HEK293 (cell line): Measurements from ENCODE around the gene UBL7.

Experiments used
- CTCF ChIA-PET: fragments of 350-600 bp; formaldehyde crosslinking; extraction: SDS; loops from one replicate; lab custom pipeline; 2021; ENCODE audit warnings: antibody characterized with exemption; lab: Yijun Ruan, JAX
- POLR2A ChIA-PET: fragments of 300-600 bp; formaldehyde crosslinking; extraction: SDS; loops from one replicate; lab custom pipeline; 2020; ENCODE audit warnings: antibody characterized with exemption, inconsistent platforms; lab: Yijun Ruan, JAX
- H3K27ac ChIP-seq: fragments of 200-500 bp; sonication (Bioruptor generic); 2 replicates; pipeline ENCODE4 v1.5.1; 2014; ENCODE audit warnings: low read depth, low read length, control low read depth, inconsistent platforms; ENCODE audit errors: extremely low read depth
- H3K36me3 ChIP-seq, 2 experiments: fragments of 200-500 bp in 1 of 2; sonication (Bioruptor generic) in 1 of 2; 1 replicate in 1 of 2; 2 replicates in 1 of 2; pipeline ENCODE4 v1.5.1; 2014 to 2017; ENCODE audit warnings: inconsistent platforms in 2 of 2, low read length in 2 of 2; ENCODE audit not compliant: control insufficient read depth in 2 of 2, insufficient read depth in 1 of 2
- H3K4me1 ChIP-seq: fragments of 200-500 bp; sonication (Bioruptor generic); 2 replicates; pipeline ENCODE4 v1.5.1; 2014; ENCODE audit warnings: mild to moderate bottlenecking, low read length, inconsistent platforms; ENCODE audit not compliant: control insufficient read depth, insufficient read depth
- H3K4me3 ChIP-seq: 2 replicates; pipeline ENCODE4 v1.5.1; 2011; ENCODE audit warnings: low read depth, mild to moderate bottlenecking, control low read depth, low read length, moderate library complexity
- H3K9me3 ChIP-seq: fragments of 200-500 bp; sonication (Bioruptor generic); 2 replicates; pipeline ENCODE4 v1.5.1; 2014; ENCODE audit warnings: low read depth, low read length, inconsistent platforms; ENCODE audit not compliant: control insufficient read depth, insufficient read depth
- BCL11B ChIP-seq: fragments of 450-650 bp; formaldehyde crosslinking; IDR thresholded peaks from 2 replicates; pipeline ENCODE4 v1.5.1; 2016; ENCODE audit warnings: low read depth, missing biosample characterization, missing genetic modification characterization
- EGR2 ChIP-seq: fragments of 450-650 bp; formaldehyde crosslinking; IDR thresholded peaks from 2 replicates; pipeline ENCODE4 v1.5.1; 2016; ENCODE audit warnings: low read depth, missing biosample characterization, missing genetic modification characterization
- KLF16 ChIP-seq: fragments of 450-650 bp; formaldehyde crosslinking; IDR thresholded peaks from 2 replicates; pipeline ENCODE4 v1.5.1; 2017; ENCODE audit warnings: missing biosample characterization, missing genetic modification characterization
- KLF17 ChIP-seq: fragments of 450-650 bp; formaldehyde crosslinking; IDR thresholded peaks from 2 replicates; pipeline ENCODE4 v1.5.1; 2016; ENCODE audit warnings: missing biosample characterization, missing genetic modification characterization
- OVOL3 ChIP-seq: fragments of 450-650 bp; formaldehyde crosslinking; IDR thresholded peaks from 2 replicates; pipeline ENCODE4 v1.5.1; 2016; ENCODE audit warnings: missing biosample characterization, missing genetic modification characterization
- PRDM2 ChIP-seq: fragments of 450-650 bp; formaldehyde crosslinking; IDR thresholded peaks from 2 replicates; pipeline ENCODE4 v1.5.1; 2016; ENCODE audit warnings: missing biosample characterization, missing genetic modification characterization, borderline replicate concordance
- PRDM6 ChIP-seq: fragments of 450-650 bp; formaldehyde crosslinking; IDR thresholded peaks from 2 replicates; pipeline ENCODE4 v1.5.1; 2017; ENCODE audit warnings: missing biosample characterization, missing genetic modification characterization
- SETDB1 ChIP-seq: IDR thresholded peaks from one replicate; pipeline ENCODE4 v1.6.1; 2017; ENCODE audit warnings: mild to moderate bottlenecking, low read length, moderate library complexity, mixed read lengths; ENCODE audit not compliant: insufficient read length
- SP3 ChIP-seq: fragments of 450-650 bp; formaldehyde crosslinking; IDR thresholded peaks from 2 replicates; pipeline ENCODE4 v1.5.1; 2016; ENCODE audit warnings: missing biosample characterization, missing genetic modification characterization
- ZBTB1 ChIP-seq: fragments of 450-650 bp; formaldehyde crosslinking; IDR thresholded peaks from 2 replicates; pipeline ENCODE4 v1.5.1; 2016; ENCODE audit warnings: missing biosample characterization, missing genetic modification characterization
- ZFP3 ChIP-seq: fragments of 450-650 bp; formaldehyde crosslinking; IDR thresholded peaks from 2 replicates; pipeline ENCODE4 v1.5.1; 2016; ENCODE audit warnings: low read depth, missing biosample characterization, missing genetic modification characterization
- ZNF121 ChIP-seq: fragments of 450-650 bp; formaldehyde crosslinking; IDR thresholded peaks from 2 replicates; pipeline ENCODE4 v1.5.1; 2016; ENCODE audit warnings: missing biosample characterization, missing genetic modification characterization
- ZNF214 ChIP-seq: fragments of 450-650 bp; formaldehyde crosslinking; IDR thresholded peaks from 2 replicates; pipeline ENCODE4 v1.5.1; 2017; ENCODE audit warnings: missing biosample characterization, mild to moderate bottlenecking, missing genetic modification characterization, borderline replicate concordance
- ZNF341 ChIP-seq: fragments of 450-650 bp; formaldehyde crosslinking; IDR thresholded peaks from 2 replicates; pipeline ENCODE4; 2016; ENCODE audit warnings: low read depth, missing biosample characterization, missing genetic modification characterization
- ZNF391 ChIP-seq: fragments of 450-650 bp; formaldehyde crosslinking; IDR thresholded peaks from 2 replicates; pipeline ENCODE4 v1.5.1; 2016; ENCODE audit warnings: low read depth, missing biosample characterization, missing genetic modification characterization, borderline replicate concordance
- ZNF513 ChIP-seq: fragments of 450-650 bp; IDR thresholded peaks from 2 replicates; pipeline ENCODE4 v1.5.1; 2018; ENCODE audit warnings: missing biosample characterization, missing genetic modification characterization
- ZNF544 ChIP-seq: fragments of 450-650 bp; formaldehyde crosslinking; IDR thresholded peaks from 2 replicates; pipeline ENCODE4 v1.5.0; 2017; ENCODE audit warnings: missing biosample characterization, missing genetic modification characterization
- ZNF549 ChIP-seq: fragments of 450-650 bp; IDR thresholded peaks from 2 replicates; pipeline ENCODE4 v1.5.1; 2018; ENCODE audit warnings: missing biosample characterization, missing genetic modification characterization, mild to moderate bottlenecking, inconsistent platforms, moderate library complexity
- ZNF654 ChIP-seq: fragments of 450-650 bp; formaldehyde crosslinking; IDR thresholded peaks from 2 replicates; pipeline ENCODE4 v1.5.1; 2016; ENCODE audit warnings: low read depth, missing biosample characterization, missing genetic modification characterization
- ZNF660 ChIP-seq: fragments of 450-650 bp; IDR thresholded peaks from 2 replicates; pipeline ENCODE4 v1.5.1; 2018; ENCODE audit warnings: missing biosample characterization, mild to moderate bottlenecking, missing genetic modification characterization
- ZNF791 ChIP-seq: fragments of 450-650 bp; formaldehyde crosslinking; IDR thresholded peaks from 2 replicates; pipeline ENCODE4 v1.5.1; 2016; ENCODE audit warnings: missing biosample characterization, missing genetic modification characterization
- ZNF792 ChIP-seq: fragments of 450-650 bp; formaldehyde crosslinking; IDR thresholded peaks from 2 replicates; pipeline ENCODE4 v1.5.1; 2016; ENCODE audit warnings: missing biosample characterization, missing genetic modification characterization
- ZXDB ChIP-seq: fragments of 450-650 bp; formaldehyde crosslinking; IDR thresholded peaks from 2 replicates; pipeline ENCODE4 v1.5.1; 2016; ENCODE audit warnings: missing biosample characterization, missing genetic modification characterization

Gene UBL7

DNA sequence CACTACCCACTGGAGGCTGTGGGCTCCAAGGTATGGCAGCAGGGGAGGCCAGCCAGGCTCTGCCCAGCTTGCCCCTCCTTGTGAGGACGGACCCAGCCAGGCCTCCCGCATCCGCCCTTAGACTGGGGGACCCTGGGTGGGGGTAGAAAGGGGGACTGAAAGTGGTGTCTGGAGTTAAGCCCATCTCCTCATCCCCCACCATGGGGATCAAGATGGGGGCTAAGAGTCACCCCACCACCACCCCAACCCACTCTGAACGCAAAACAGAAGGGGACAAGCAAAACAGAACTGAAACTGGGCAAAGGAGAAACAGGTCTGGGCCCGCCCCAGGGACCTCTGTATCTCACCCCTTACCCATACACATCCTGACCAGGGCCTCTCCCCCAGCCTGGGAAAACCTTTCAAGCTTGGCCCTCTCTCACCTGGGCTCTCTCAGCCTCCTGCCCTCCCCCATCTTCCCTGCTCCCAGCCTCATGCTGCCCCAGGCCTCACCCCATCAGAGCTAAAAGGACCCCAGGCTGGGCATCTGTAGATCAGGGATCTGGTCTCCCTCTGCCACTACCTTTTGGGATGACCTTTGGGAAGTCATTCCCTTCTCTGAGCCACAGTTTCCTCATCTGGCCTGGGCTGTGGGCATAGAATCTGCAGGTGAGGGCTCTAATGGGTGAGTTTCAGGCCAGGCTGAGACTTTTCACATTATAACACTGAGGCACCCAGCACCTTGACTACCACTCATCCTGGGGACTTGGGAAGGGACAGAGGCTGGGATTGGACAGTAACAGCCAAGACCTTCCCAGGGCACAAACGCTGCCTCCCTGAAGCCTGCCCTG, 63.5 kb downstream of the UBL7 start:
- no peaks in the 10 kb centered on the region for H3K4me1 ChIP-seq
- TF ChIP-seq KLF17 (tag by site-specific recombination): 0 out of 2 replicates have a peak, but pooled peaks have one; percentile 7
- no peak for TF ChIP-seq ZNF549
- no peak for TF ChIP-seq ZNF513 (tag by site-specific recombination)
- no peak for TF ChIP-seq ZBTB1
- TF ChIP-seq ZNF391 (tag by site-specific recombination): no peak
- TF ChIP-seq BCL11B (tag by site-specific recombination): no peak
- TF ChIP-seq EGR2 (tag by site-specific recombination): 0 out of 2 replicates have a peak, but pooled peaks have one; percentile 12
- no peak for TF ChIP-seq ZNF791 (tag by site-specific recombination)
- no peak for TF ChIP-seq SETDB1
- no peak overlapping the region for H3K4me3 ChIP-seq
- no peaks in the 10 kb centered on the region for H3K36me3 ChIP-seq
- H3K9me3 ChIP-seq: no peaks in the 10 kb centered on the region
- POLR2A ChIA-PET: interaction anchor here (1.1 kb wide), 1 partner anchor 9 kb away, joined by 3 read pairs; no protein-coding TSS in a partner anchor
- H3K27ac ChIP-seq: no peak overlapping the region
- CTCF ChIA-PET: interaction anchor here (0.6 to 3.1 kb wide), 6 partner anchors 13 to 1017 kb away, joined by 3 to 14 read pairs (median 4); no protein-coding TSS in a partner anchor

- H3K9me3 ChIP-seq: no peaks in the 10 kb centered on the region
- no peak overlapping the region for H3K4me3 ChIP-seq
- ChIA-PET POLR2A (interaction anchor here (0.6 to 1.1 kb wide), 2 partner anchors 10 to 75 kb away, joined by 3 read pairs; no protein-coding TSS in a partner anchor), CTCF (interaction anchor here (0.6 to 3.1 kb wide), 6 partner anchors 12 to 1017 kb away, joined by 3 to 14 read pairs (median 4); no protein-coding TSS in a partner anchor)
- no peak overlapping the region for H3K27ac ChIP-seq
- no peaks in the 10 kb centered on the region for H3K4me1 ChIP-seq
- no peaks in the 10 kb centered on the region for H3K36me3 ChIP-seq
- TF ChIP-seq ZNF654 (no peak), ZNF792 (tag by site-specific recombination) (no peak), ZNF341 (no peak), ZNF544 (tag by site-specific recombination) (no peak), ZNF121 (tag by site-specific recombination) (no peak), PRDM2 (tag by site-specific recombination) (no peak), OVOL3 (tag by site-specific recombination) (no peak), ZXDB (tag by site-specific recombination) (no peak), ZNF660 (tag by site-specific recombination) (no peak), PRDM6 (tag by site-specific recombination) (no peak), SP3 (peak; percentile 46; the same call in 1 of the 2 replicates), KLF16 (no peak), ZFP3 (tag by site-specific recombination) (no peak), ZNF214 (no peak)
Measured at GRCh38 chr15:74396445-74397238, 64.3 kb downstream of the UBL7 start.
